GM08714 (cell line): ENCODE results near the gene NRSN2.

Experiments used
- H3K4me3 ChIP-seq: fragments of 200-500 bp; sonication (Bioruptor generic); 2 replicates; pipeline ENCODE4 v1.5.1; 2014; ENCODE audit warnings: mild to moderate bottlenecking, low read length, inconsistent platforms
- ZNF274 ChIP-seq: IDR thresholded peaks from 2 replicates; pipeline ENCODE4 v1.6.1; 2012; ENCODE audit warnings: mild to moderate bottlenecking, low read depth, low read length

The NRSN2 gene

GRCh38 chr20:346640-347316 lies at the start of gene NRSN2:
Gene NRSN2, plus strand, starts transcription at chr20:347111. Its CDS starts 2,533 bp downstream, at chr20:349644.
- no peak for TF ChIP-seq ZNF274

GRCh38 chr20:297925-298775 lies 48.8 kb upstream of the NRSN2 start:
- peak overlapping the region; percentile 87 for H3K4me3 ChIP-seq
- TF ChIP-seq ZNF274, result no peak

More at GRCh38 chr20:346640-347316, at the start of gene NRSN2:
- H3K4me3 ChIP-seq, result peak within 1 kb of the TSS; percentile 79

- no peak for TF ChIP-seq ZNF274
- H3K4me3 ChIP-seq, result peak overlapping the region; percentile 87
Measured at GRCh38 chr20:298776-299391, 48.0 kb upstream of the NRSN2 start.

- TF ChIP-seq ZNF274, result no peak
- no peak overlapping the region for H3K4me3 ChIP-seq
Measured at GRCh38 chr20:300345-300990, 46.4 kb upstream of the NRSN2 start.

GRCh38 chr20:301886-302848 lies 44.7 kb upstream of the NRSN2 start:
- no peak overlapping the region for H3K4me3 ChIP-seq
- TF ChIP-seq ZNF274, result no peak

GRCh38 chr20:305745-306144 lies 41.2 kb upstream of the NRSN2 start:
- no peak overlapping the region for H3K4me3 ChIP-seq
- TF ChIP-seq ZNF274, result no peak

- TF ChIP-seq ZNF274, result no peak
- H3K4me3 ChIP-seq, result no peak overlapping the region
Measured at GRCh38 chr20:308427-309038, 38.4 kb upstream of the NRSN2 start.

- H3K4me3 ChIP-seq, result no peak overlapping the region; the same call in 1 of the 2 replicates
- no peak for TF ChIP-seq ZNF274
Measured at GRCh38 chr20:309306-309840, 37.5 kb upstream of the NRSN2 start.

GRCh38 chr20:309841-310644 lies 36.9 kb upstream of the NRSN2 start:
- H3K4me3 ChIP-seq, result peak overlapping the region; percentile 8; the same call in 1 of the 2 replicates
- no peak for TF ChIP-seq ZNF274

GRCh38 chr20:310645-311044 lies 36.3 kb upstream of the NRSN2 start:
- H3K4me3 ChIP-seq, result no peak overlapping the region; the same call in 1 of the 2 replicates
- TF ChIP-seq ZNF274, result no peak

GRCh38 chr20:311609-312008 lies 35.3 kb upstream of the NRSN2 start:
- H3K4me3 ChIP-seq, result no peak overlapping the region
- TF ChIP-seq ZNF274, result no peak

GRCh38 chr20:312067-312466 lies 34.8 kb upstream of the NRSN2 start:
- no peak overlapping the region for H3K4me3 ChIP-seq
- no peak for TF ChIP-seq ZNF274
